DOHH2 (cell line): ENCODE data around the gene FLYWCH2.

ENCODE experiments used
- H3F3A ChIP-seq: fragments of 200-600 bp; sonication (generic), shearing (Covaris generic); 2 replicates; pipeline ENCODE4 v1.6.0; 2016; ENCODE audit warnings: antibody characterized with exemption, mild to moderate bottlenecking; ENCODE audit not compliant: control insufficient read depth, insufficient read depth
- H3K27ac ChIP-seq: fragments of 200-600 bp; sonication (generic); 2 replicates; pipeline ENCODE4 v1.5.1; 2014; ENCODE audit warnings: low read depth, mild to moderate bottlenecking, low read length, moderate library complexity
- H3K27me3 ChIP-seq: fragments of 200-600 bp; sonication (generic); 2 replicates; pipeline ENCODE4 v1.6.1; 2014; ENCODE audit warnings: mild to moderate bottlenecking, low read length, mixed read lengths; ENCODE audit not compliant: control insufficient read depth
- H3K36me3 ChIP-seq: fragments of 200-600 bp; sonication (generic); 2 replicates; pipeline ENCODE4 v1.6.1; 2014; ENCODE audit warnings: mild to moderate bottlenecking, low read length, moderate library complexity, mixed read lengths; ENCODE audit not compliant: control insufficient read depth
- H3K4me1 ChIP-seq: fragments of 200-600 bp; sonication (generic); 2 replicates; pipeline ENCODE4 v1.6.1; 2014; ENCODE audit warnings: mild to moderate bottlenecking, low read length, mixed read lengths; ENCODE audit not compliant: control insufficient read depth
- H3K4me2 ChIP-seq: fragments of 200-600 bp; sonication (generic); 2 replicates; pipeline ENCODE4 v1.6.0; 2014; ENCODE audit warnings: mild to moderate bottlenecking, low read length, moderate library complexity
- H3K4me3 ChIP-seq: fragments of 200-600 bp; sonication (generic); 2 replicates; pipeline ENCODE4 v1.5.1; 2014; ENCODE audit warnings: mild to moderate bottlenecking, low read length, mixed read lengths
- H3K79me2 ChIP-seq: fragments of 200-600 bp; sonication (generic); 2 replicates; pipeline ENCODE4 v1.6.1; 2014; ENCODE audit warnings: mild to moderate bottlenecking, low read length, mixed read lengths; ENCODE audit not compliant: control insufficient read depth
- H3K9me2 ChIP-seq: fragments of 200-600 bp; sonication (generic); replicated peaks from 2 replicates; pipeline ENCODE4 v1.6.1; 2014; ENCODE audit warnings: mild to moderate bottlenecking, low read length, mixed read lengths; ENCODE audit not compliant: control insufficient read depth
- H3K9me3 ChIP-seq: fragments of 200-600 bp; sonication (generic); 2 replicates; pipeline ENCODE4 v1.6.1; 2014; ENCODE audit warnings: antibody characterized with exemption, low read length, mixed read lengths; ENCODE audit not compliant: control insufficient read depth, insufficient read depth
- H4K20me1 ChIP-seq: fragments of 200-600 bp; sonication (generic); 2 replicates; pipeline ENCODE4 v1.6.0; 2014; ENCODE audit warnings: low read depth, mild to moderate bottlenecking, antibody characterized with exemption, low read length, moderate library complexity; ENCODE audit not compliant: control insufficient read depth, insufficient read depth
- CTCF ChIP-seq: fragments of 200-600 bp; sonication (generic); IDR thresholded peaks from one replicate; pipeline ENCODE4 v1.5.1; 2014; ENCODE audit warnings: antibody characterized with exemption, mild to moderate bottlenecking, low read depth, low read length; ENCODE audit not compliant: poor library complexity, severe bottlenecking
- EZH2phosphoT487 ChIP-seq: fragments of 200-600 bp; sonication (generic); IDR thresholded peaks from 2 replicates; pipeline ENCODE4 v1.6.1; 2017; ENCODE audit warnings: borderline replicate concordance, mild to moderate bottlenecking, antibody characterized with exemption, low read length, moderate library complexity, mixed read lengths

The FLYWCH2 gene

GRCh38 chr16:2846511-2847310, 36.3 kb upstream of the FLYWCH2 start:
- no peaks in the 10 kb centered on the region for H3K79me2 ChIP-seq
- H3K27ac ChIP-seq, result no peak overlapping the region
- H3K4me1 ChIP-seq, result peaks cover 18% of the 10 kb centered on the region
- H3K9me2 ChIP-seq, result no peaks in the 10 kb centered on the region
- no peaks in the 10 kb centered on the region for H3K36me3 ChIP-seq
- peaks cover 24% of the 10 kb centered on the region for H3F3A ChIP-seq
- H3K9me3 ChIP-seq, result 0 out of 2 replicates have a peak, but pooled peaks cover 3% of the 10 kb centered on the region
- no peak overlapping the region for H3K4me3 ChIP-seq
- TF ChIP-seq EZH2phosphoT487 (no peak), CTCF (no peak)
- no peaks in the 10 kb centered on the region for H4K20me1 ChIP-seq
- H3K27me3 ChIP-seq, result peaks cover 8% of the 10 kb centered on the region
- H3K4me2 ChIP-seq, result no peak overlapping the region

GRCh38 chr16:2848933-2849725, 33.9 kb upstream of the FLYWCH2 start:
- Histone ChIP-seq H3K4me2 (no peak overlapping the region), H3K4me1 (peaks cover 6% of the 10 kb centered on the region), H3K27ac (no peak overlapping the region), H4K20me1 (no peaks in the 10 kb centered on the region), H3K79me2 (no peaks in the 10 kb centered on the region), H3K4me3 (no peak overlapping the region), H3K36me3 (no peaks in the 10 kb centered on the region), H3K9me2 (no peaks in the 10 kb centered on the region), H3F3A (peaks cover 6% of the 10 kb centered on the region), H3K9me3 (peaks cover 4% of the 10 kb centered on the region; the same call in 1 of the 2 replicates), H3K27me3 (peaks cover 8% of the 10 kb centered on the region)
- TF ChIP-seq EZH2phosphoT487 (no peak), CTCF (no peak)

GRCh38 chr16:2852003-2852730, 30.8 kb upstream of the FLYWCH2 start:
- TF ChIP-seq EZH2phosphoT487 (no peak), CTCF (no peak)
- Histone ChIP-seq H3K27ac (no peak overlapping the region), H3K9me2 (no peaks in the 10 kb centered on the region), H3K79me2 (no peaks in the 10 kb centered on the region), H3K4me1 (no peaks in the 10 kb centered on the region), H4K20me1 (no peaks in the 10 kb centered on the region), H3K4me2 (no peak overlapping the region), H3K36me3 (no peaks in the 10 kb centered on the region), H3K9me3 (peaks cover 12% of the 10 kb centered on the region), H3K27me3 (peaks cover 8% of the 10 kb centered on the region), H3K4me3 (no peak overlapping the region), H3F3A (no peaks in the 10 kb centered on the region)
